Astrocyte (in vitro differentiated cells and primary cell): ENCODE results near the gene PXMP4. TPM values are rescaled to one million over a fixed set of nuclear protein-coding genes. Genes with fewer than 3 reads are reported as not detected.

ENCODE experiments used
- DNase-seq: peaks from one replicate; pipeline ENCODE4 v3.0.0-alpha.2; 2010; ENCODE audit warnings: low read depth
- FAIRE-seq: peaks from 2 replicates; lab custom pipeline; 2011; peaks lifted over from hg19 to GRCh38; lab: Jason Lieb, UNC
- H2AFZ ChIP-seq: 2 replicates; pipeline ENCODE4 v1.6.0; 2012; ENCODE audit warnings: low read depth, low read length, inconsistent platforms
- H3K27ac ChIP-seq: 2 replicates; pipeline ENCODE4 v1.5.1; 2011; ENCODE audit warnings: low read depth, low read length, inconsistent platforms
- H3K27me3 ChIP-seq: 2 replicates; pipeline ENCODE4 v1.6.0; 2011; ENCODE audit warnings: low read length, inconsistent platforms; ENCODE audit not compliant: insufficient read depth
- H3K36me3 ChIP-seq: 2 replicates; pipeline ENCODE4 v1.5.1; 2011; ENCODE audit warnings: low read length, inconsistent platforms; ENCODE audit not compliant: insufficient read depth
- H3K4me1 ChIP-seq: 2 replicates; pipeline ENCODE4 v1.5.1; 2011; ENCODE audit warnings: low read length, inconsistent platforms; ENCODE audit not compliant: insufficient read depth
- H3K4me2 ChIP-seq: 2 replicates; pipeline ENCODE4 v1.6.0; 2012; ENCODE audit warnings: low read length, inconsistent platforms
- H3K4me3 ChIP-seq: 2 replicates; pipeline ENCODE4 v1.5.1; 2011; ENCODE audit warnings: low read depth, mild to moderate bottlenecking, low read length, inconsistent platforms; ENCODE audit not compliant: insufficient read depth
- H3K79me2 ChIP-seq: 2 replicates; pipeline ENCODE4 v1.6.0; 2012; ENCODE audit warnings: mild to moderate bottlenecking, low read length, inconsistent platforms; ENCODE audit not compliant: insufficient read depth
- H3K9ac ChIP-seq: 2 replicates; pipeline ENCODE4 v1.6.0; 2012; ENCODE audit warnings: mild to moderate bottlenecking, low read length, inconsistent platforms
- H3K9me3 ChIP-seq: 2 replicates; pipeline ENCODE4 v1.5.1; 2012; ENCODE audit warnings: low read depth, mild to moderate bottlenecking, low read length, inconsistent platforms; ENCODE audit not compliant: insufficient read depth
- H4K20me1 ChIP-seq: 2 replicates; pipeline ENCODE4 v1.6.0; 2012; ENCODE audit warnings: low read length, inconsistent platforms; ENCODE audit not compliant: insufficient read depth
- H3K27ac Mint-ChIP-seq: one replicate; pipeline ENCODE4 v1.8.0; 2021; ENCODE audit warnings: mild to moderate bottlenecking, mixed read lengths; ENCODE audit not compliant: unreplicated experiment
- H3K27me3 Mint-ChIP-seq: one replicate; pipeline ENCODE4 v1.8.0; 2021; ENCODE audit warnings: low read depth, mixed read lengths; ENCODE audit not compliant: unreplicated experiment
- H3K36me3 Mint-ChIP-seq: one replicate; pipeline ENCODE4 v1.8.0; 2021; ENCODE audit warnings: low read depth, mixed read lengths; ENCODE audit not compliant: unreplicated experiment
- H3K4me1 Mint-ChIP-seq: one replicate; pipeline ENCODE4 v1.8.0; 2021; ENCODE audit warnings: low read depth, mixed read lengths; ENCODE audit not compliant: unreplicated experiment
- H3K4me3 Mint-ChIP-seq: one replicate; pipeline ENCODE4 v1.8.0; 2021; ENCODE audit warnings: mild to moderate bottlenecking, moderate library complexity, mixed read lengths; ENCODE audit not compliant: unreplicated experiment
- H3K9me3 Mint-ChIP-seq: one replicate; pipeline ENCODE4 v1.8.0; 2021; ENCODE audit warnings: mild to moderate bottlenecking, mixed read lengths; ENCODE audit not compliant: unreplicated experiment
- EZH2 ChIP-seq: IDR thresholded peaks from 2 replicates; pipeline ENCODE4 v1.6.1; 2012; ENCODE audit warnings: mild to moderate bottlenecking, low read length, inconsistent platforms; ENCODE audit not compliant: insufficient read depth
- total RNA-seq: library from RNA; stranded (reverse); gene quantifications from 2 replicates; pipeline ENCODE4 v1.2.1, GENCODE V29; 2021
- TF ChIP-seq, protein P1 (sequence below): IDR thresholded peaks from 2 replicates; pipeline ENCODE4 v1.5.1; 2011; ENCODE audit warnings: low read depth, mild to moderate bottlenecking, inconsistent platforms, low read length, moderate library complexity; ENCODE audit not compliant: insufficient read depth

Gene PXMP4
- total RNA-seq, 1 donor from 2014 or later: 1.1 TPM

DNA sequence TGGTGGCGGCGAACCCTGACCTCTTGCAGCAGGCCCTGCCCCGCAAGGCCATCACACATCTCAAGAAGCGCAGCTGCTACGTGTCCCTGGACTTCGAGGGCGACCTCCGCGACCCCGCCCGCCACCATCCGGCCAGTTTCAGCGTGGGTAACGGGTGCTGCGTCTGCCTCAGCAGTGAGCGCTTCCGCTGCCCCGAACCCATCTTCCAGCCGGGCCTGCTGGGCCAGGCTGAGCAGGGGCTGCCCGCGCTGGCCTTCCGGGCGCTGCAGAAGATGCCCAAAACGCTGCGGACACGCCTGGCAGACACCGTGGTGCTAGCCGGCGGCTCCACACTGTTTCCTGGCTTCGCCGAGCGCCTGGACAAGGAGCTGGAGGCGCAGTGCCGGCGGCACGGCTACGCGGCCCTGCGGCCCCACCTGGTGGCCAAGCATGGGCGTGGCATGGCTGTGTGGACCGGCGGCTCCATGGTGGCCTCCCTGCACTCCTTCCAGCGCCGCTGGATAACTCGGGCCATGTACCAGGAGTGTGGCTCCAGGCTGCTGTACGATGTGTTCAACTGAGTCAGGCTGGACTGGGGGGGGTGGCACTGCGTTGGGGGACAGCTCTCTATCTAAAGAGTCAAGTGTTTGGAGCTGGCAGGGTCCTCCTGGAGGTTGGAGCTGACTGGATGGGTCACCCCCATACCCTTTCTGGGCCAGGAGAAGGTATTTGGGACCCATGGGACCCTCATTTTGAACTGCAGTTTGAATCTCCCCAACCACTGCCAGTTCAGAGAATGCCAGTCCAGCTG is 52.2 kb downstream of the PXMP4 start:
- H3K4me3 ChIP-seq: peak overlapping the region; percentile 62
- peaks cover under 1% of the 10 kb centered on the region for H3K79me2 ChIP-seq
- Mint-ChIP-seq H3K4me1 (peaks cover 23% of the 10 kb centered on the region), H3K9me3 (no peaks in the 10 kb centered on the region), H3K4me3 (peak overlapping the region; percentile 20), H3K27me3 (peaks cover 2% of the 10 kb centered on the region), H3K36me3 (peaks cover 22% of the 10 kb centered on the region), H3K27ac (peak overlapping the region; percentile 75)
- no peaks in the 10 kb centered on the region for H3K9me3 ChIP-seq
- H3K4me2 ChIP-seq: peak overlapping the region; percentile 94
- H3K27me3 ChIP-seq: no peaks in the 10 kb centered on the region
- FAIRE-seq (no peak), DNase-seq (no peak)
- H3K9ac ChIP-seq: peak overlapping the region; percentile 58
- no peaks in the 10 kb centered on the region for H3K36me3 ChIP-seq
- peaks cover 43% of the 10 kb centered on the region for H4K20me1 ChIP-seq
- H3K4me1 ChIP-seq: peaks cover 42% of the 10 kb centered on the region
- no peak overlapping the region for H3K27ac ChIP-seq
- TF ChIP-seq, protein P1, sequence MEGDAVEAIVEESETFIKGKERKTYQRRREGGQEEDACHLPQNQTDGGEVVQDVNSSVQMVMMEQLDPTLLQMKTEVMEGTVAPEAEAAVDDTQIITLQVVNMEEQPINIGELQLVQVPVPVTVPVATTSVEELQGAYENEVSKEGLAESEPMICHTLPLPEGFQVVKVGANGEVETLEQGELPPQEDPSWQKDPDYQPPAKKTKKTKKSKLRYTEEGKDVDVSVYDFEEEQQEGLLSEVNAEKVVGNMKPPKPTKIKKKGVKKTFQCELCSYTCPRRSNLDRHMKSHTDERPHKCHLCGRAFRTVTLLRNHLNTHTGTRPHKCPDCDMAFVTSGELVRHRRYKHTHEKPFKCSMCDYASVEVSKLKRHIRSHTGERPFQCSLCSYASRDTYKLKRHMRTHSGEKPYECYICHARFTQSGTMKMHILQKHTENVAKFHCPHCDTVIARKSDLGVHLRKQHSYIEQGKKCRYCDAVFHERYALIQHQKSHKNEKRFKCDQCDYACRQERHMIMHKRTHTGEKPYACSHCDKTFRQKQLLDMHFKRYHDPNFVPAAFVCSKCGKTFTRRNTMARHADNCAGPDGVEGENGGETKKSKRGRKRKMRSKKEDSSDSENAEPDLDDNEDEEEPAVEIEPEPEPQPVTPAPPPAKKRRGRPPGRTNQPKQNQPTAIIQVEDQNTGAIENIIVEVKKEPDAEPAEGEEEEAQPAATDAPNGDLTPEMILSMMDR: peak; percentile 72
- TF ChIP-seq EZH2: no peak
- peak overlapping the region; percentile 86 for H2AFZ ChIP-seq

DNA sequence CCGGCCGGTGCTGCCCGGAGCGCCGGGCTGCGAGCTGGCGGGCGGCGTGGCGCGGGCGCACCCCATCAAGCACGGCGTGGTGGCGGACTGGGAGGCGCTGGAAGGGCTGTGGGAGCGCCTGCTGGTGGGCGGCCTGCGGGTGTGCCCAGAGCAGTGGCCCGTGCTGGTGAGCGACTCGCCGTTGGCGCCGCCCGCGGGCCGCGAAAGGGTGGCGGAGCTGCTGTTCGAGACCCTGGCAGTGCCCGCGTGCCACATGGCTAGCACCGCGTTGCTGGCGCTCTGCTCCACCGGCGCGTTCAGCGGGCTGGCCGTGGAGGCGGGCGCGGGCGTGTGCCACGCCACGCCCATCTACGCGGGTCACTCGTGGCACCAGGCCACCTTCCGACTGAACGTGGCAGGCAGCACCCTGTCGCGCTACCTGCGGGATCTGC is 52.9 kb downstream of the PXMP4 start:
- H3K36me3 Mint-ChIP-seq: peaks cover 21% of the 10 kb centered on the region
- H3K27me3 ChIP-seq: no peaks in the 10 kb centered on the region
- no peaks in the 10 kb centered on the region for H3K79me2 ChIP-seq
- peak overlapping the region; percentile 58 for H3K9ac ChIP-seq
- peaks cover 36% of the 10 kb centered on the region for H3K4me1 ChIP-seq
- peaks cover 25% of the 10 kb centered on the region for H3K4me1 Mint-ChIP-seq
- peaks cover 2% of the 10 kb centered on the region for H3K27me3 Mint-ChIP-seq
- no peaks in the 10 kb centered on the region for H3K36me3 ChIP-seq
- peaks cover 37% of the 10 kb centered on the region for H4K20me1 ChIP-seq
- peak overlapping the region; percentile 20 for H3K4me3 Mint-ChIP-seq
- peak overlapping the region; percentile 94 for H3K4me2 ChIP-seq
- H3K4me3 ChIP-seq: peak overlapping the region; percentile 62
- H3K27ac ChIP-seq: no peak overlapping the region
- DNase-seq (no peak), FAIRE-seq (no peak)
- no peaks in the 10 kb centered on the region for H3K9me3 Mint-ChIP-seq
- H3K27ac Mint-ChIP-seq: no peak overlapping the region
- peak overlapping the region; percentile 86 for H2AFZ ChIP-seq
- H3K9me3 ChIP-seq: no peaks in the 10 kb centered on the region
- TF ChIP-seq EZH2: peak; percentile 16
- TF ChIP-seq, protein P1: no peak
